ENCODE measurements around the gene TNFRSF9.

The TNFRSF9 gene

DNA sequence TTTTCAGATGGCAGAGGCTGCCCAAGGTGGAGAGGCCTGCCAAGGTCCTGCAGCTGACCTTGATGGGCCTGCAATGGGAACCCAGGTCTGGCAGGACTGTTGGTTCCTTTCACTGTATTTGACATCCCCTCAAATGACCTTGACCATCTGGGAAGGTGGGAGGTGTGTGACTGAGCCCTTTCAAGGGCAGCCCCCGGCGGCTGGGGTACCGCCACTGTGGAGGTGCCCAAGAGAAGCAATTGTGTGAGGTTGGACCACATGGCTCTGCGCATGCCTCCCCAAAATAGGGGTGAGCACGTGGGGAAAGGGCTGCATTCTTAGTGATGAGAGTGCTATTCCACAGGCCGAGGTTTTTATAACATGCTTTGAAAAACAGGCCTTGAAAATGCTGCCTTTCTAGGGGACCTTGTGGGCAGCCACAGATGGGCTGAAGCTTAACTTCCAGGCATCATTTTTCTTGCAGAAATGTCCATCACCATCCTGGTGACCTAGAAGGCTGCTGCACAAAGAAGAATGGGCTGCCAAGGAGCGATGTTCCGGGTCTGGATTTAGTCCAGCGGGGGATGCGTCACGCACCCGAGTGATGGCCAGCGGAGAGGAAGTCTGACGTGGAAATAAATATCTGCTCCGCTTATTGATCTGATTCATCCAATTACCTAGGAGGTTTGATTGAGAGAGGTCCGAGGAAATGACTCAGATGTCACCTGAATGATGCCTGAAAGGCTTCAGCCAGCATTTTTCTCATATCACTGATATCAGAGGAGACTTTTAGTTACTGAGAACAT, 71.3 kb downstream of the TNFRSF9 start:
- no peak for DNase-seq

DNA sequence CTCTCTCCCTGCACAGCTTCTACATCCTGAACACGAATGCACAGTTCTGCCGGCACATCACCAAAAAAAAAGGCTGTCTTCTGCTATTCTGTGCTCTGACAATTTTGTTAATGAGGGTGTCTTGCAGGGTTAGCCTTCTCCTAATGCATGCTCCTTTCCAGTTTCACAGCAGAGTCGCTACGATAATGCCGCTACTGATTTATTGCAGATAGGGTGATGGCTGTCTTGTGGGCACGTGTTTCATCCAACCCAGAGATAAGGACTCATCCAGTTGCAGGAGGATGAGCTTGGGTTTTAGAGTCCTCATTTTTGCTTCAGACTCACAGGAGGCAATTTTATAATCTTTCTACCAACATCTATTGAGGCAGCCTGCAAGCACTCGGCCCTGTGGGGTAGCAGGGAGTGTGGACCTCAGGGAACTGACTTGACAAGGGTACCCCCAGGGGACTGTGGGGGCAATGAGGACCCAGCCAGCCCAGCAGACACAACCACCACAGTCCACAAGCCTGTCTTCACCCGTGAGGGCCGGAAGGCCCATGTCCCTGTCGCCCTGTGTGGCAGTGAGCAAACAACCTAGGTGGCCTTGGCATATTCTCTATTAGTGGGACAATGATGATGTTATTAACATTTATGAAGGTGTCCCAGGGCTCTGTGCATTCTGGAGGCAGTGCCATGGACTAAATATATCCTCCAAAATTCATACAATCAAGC, 72.4 kb downstream of the TNFRSF9 start:
- no peak for DNase-seq

DNA sequence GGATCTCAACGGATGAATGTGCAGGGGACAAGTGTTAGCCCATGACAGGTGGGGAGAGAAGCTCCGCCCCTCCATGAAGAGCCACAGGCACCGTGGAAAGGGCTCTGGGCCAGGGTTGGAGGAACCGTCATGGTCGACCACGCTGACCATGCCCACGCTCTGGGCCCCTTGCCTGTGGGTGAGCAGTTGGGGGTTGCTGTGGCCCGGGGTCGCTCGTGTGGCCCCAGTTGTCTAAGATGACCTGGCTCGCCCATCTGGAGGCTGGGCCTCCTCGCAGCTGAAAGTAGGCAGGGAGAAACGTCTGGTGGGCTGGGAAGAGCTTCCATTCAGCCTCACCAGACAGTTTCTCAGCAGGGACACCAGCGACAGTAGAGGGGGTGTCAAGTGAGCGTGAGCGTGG, 74.7 kb downstream of the TNFRSF9 start:
- no peak for DNase-seq
